K562 (cell line): ENCODE measurements around the gene PIK3C2G.

Experiments used
- BRD4 ChIP-seq: fragments of 200-600 bp; sonication (generic); IDR thresholded peaks from 2 replicates; pipeline ENCODE4 v1.6.1; 2017; ENCODE audit warnings: inconsistent platforms
- HNRNPLL ChIP-seq: fragments of 200-400 bp; formaldehyde crosslinking; IDR thresholded peaks from 2 replicates; pipeline ENCODE4 v1.6.1; 2017; ENCODE audit warnings: low read length, low read depth, mild to moderate bottlenecking; ENCODE audit not compliant: poor library complexity, severe bottlenecking
- KAT7 ChIP-seq: sonication (generic); formaldehyde crosslinking; IDR thresholded peaks from 2 replicates; pipeline ENCODE4 v1.8.0; 2022; ENCODE audit warnings: missing genetic modification reagents, mild to moderate bottlenecking, borderline replicate concordance
- SMAD3 ChIP-seq: fragments of 450-650 bp; formaldehyde crosslinking; conservative IDR thresholded peaks from 2 replicates; pipeline ENCODE4 v1.4.0; 2020; ENCODE audit warnings: mild to moderate bottlenecking

DNA sequence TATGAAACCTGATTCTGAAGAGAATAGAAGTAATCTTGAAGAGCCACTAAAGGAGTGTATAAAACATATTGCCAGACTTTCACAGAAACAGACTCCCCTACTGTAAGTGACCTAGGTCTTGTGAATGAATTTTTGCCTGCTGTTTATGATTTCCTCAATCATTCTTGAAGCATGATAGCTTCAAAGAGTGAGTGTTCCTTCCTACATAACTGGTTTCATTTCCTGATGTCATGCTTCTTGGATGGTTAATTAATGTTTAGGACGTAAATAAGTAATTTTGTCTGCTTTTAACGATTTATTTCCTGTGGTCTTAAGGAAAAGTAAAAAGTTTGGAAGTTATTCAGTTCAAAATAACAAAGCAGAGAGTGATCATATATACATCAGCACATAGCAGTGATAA is 129.8 kb downstream of the PIK3C2G start:
- TF ChIP-seq HNRNPLL (no peak), SMAD3 (CRISPR knock-in tag) (no peak), BRD4 (no peak), KAT7 (CRISPR knock-in tag) (no peak)
